ENCODE data around the gene PDE1C.

The PDE1C gene

GRCh38 chr7:32070406-32071360 lies at the start of gene PDE1C:
Gene PDE1C (minus strand): TSS chr7:32070407.
- Mint-ChIP-seq H3K27ac (peak within 1 kb of the TSS in 1 of 3 experiments; percentile 41), H3K27me3 (ENCODE audit: low read depth) (peaks cover 91% of the 10 kb centered on the region), H3K36me3 (ENCODE audit: low read depth) (no peaks in the 10 kb centered on the region), H3K9me3 (no peaks in the 10 kb centered on the region), H3K4me3 (peak within 1 kb of the TSS; percentile 82 to 93 (median 83)), H3K4me1 (peaks cover 13% of the 10 kb centered on the region)
- no peak for TF ChIP-seq CTCF (IDR thresholded peaks at IDR 0.05; ENCODE audit: unreplicated experiment in 3 of 3)

DNA sequence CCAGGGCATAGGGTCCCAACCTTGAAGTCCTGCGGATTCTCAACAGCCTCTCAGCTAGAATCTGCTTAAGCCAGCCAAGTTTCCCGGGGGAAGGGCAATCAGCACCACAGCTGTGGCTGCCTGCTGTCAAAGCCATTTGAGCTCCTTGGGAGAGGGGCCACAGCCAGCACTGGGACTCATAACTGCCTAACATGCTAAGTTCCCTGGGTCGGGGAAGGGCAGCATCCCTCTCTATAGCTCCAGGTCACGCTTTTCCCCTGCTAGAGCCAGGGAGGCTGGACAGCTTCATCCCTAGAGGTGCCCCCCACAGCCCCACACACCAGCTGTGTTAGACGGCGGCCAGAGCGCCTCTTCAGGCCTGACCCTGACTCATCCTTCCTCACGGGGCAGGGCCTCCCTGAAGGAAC lies 49.6 kb upstream of the PDE1C start:
- TF ChIP-seq CTCF (IDR thresholded peaks at IDR 0.05; ENCODE audit: unreplicated experiment in 3 of 3), result no peak
- no peak overlapping the region for H3K4me3 Mint-ChIP-seq

GRCh38 chr7:32117837-32118236 lies 47.6 kb upstream of the PDE1C start:
- TF ChIP-seq CTCF (IDR thresholded peaks at IDR 0.05; ENCODE audit: unreplicated experiment in 3 of 3), result no peak
- H3K27ac Mint-ChIP-seq, result no peak overlapping the region
- H3K36me3 Mint-ChIP-seq (ENCODE audit: low read depth), result no peaks in the 10 kb centered on the region
- no peaks in the 10 kb centered on the region for H3K4me1 Mint-ChIP-seq
- H3K27me3 Mint-ChIP-seq (ENCODE audit: low read depth), result no peaks in the 10 kb centered on the region
- H3K4me3 Mint-ChIP-seq, result no peak overlapping the region
- H3K9me3 Mint-ChIP-seq, result peaks cover 15% of the 10 kb centered on the region

More for the DNA sequence above, 49.6 kb upstream of the PDE1C start:
- Mint-ChIP-seq H3K27me3 (ENCODE audit: low read depth) (no peaks in the 10 kb centered on the region), H3K4me1 (no peaks in the 10 kb centered on the region), H3K9me3 (peaks cover 22% of the 10 kb centered on the region), H3K36me3 (ENCODE audit: low read depth) (no peaks in the 10 kb centered on the region), H3K27ac (no peak overlapping the region)

DNA sequence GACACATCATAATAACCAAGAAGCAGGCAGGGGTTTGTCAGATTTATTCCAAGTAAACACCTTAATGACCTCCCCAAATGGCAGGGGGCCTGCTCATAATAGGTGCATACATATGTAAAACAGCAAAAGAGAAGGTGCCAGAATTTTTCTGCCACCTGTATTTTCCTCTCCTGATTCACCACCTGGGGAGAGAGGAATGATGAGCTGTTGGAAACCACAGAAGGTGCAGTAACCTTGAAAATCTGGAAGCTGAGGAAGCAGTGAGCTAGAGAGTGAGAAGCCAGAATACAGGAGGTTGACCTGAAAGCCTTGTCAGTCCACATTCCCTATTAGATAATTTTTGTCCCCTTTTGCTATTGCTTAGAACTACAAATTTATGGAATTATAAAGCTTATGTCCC lies 46.2 kb upstream of the PDE1C start:
- Mint-ChIP-seq H3K36me3 (ENCODE audit: low read depth) (no peaks in the 10 kb centered on the region), H3K4me1 (no peaks in the 10 kb centered on the region), H3K27ac (no peak overlapping the region), H3K27me3 (ENCODE audit: low read depth) (no peaks in the 10 kb centered on the region), H3K4me3 (no peak overlapping the region), H3K9me3 (peaks cover 18% of the 10 kb centered on the region)
- no peak for TF ChIP-seq CTCF (IDR thresholded peaks at IDR 0.05; ENCODE audit: unreplicated experiment in 3 of 3)

- H3K27me3 Mint-ChIP-seq (ENCODE audit: low read depth), result no peaks in the 10 kb centered on the region
Measured at GRCh38 chr7:32115831-32116230, 45.6 kb upstream of the PDE1C start.

More at GRCh38 chr7:32115831-32116230, 45.6 kb upstream of the PDE1C start:
- no peak overlapping the region for H3K27ac Mint-ChIP-seq
- H3K4me3 Mint-ChIP-seq, result no peak overlapping the region
- H3K4me1 Mint-ChIP-seq, result no peaks in the 10 kb centered on the region
- peaks cover 20% of the 10 kb centered on the region for H3K9me3 Mint-ChIP-seq
- TF ChIP-seq CTCF (IDR thresholded peaks at IDR 0.05; ENCODE audit: unreplicated experiment in 3 of 3), result no peak
- H3K36me3 Mint-ChIP-seq (ENCODE audit: low read depth), result no peaks in the 10 kb centered on the region

Data from nephron (organoid).